GM19397 (cell line): ENCODE results near the gene UBD.

ENCODE experiments used
- ATAC-seq: cut with Tn5 transposase; IDR thresholded peaks from one replicate; pipeline ENCODE4 v1.9.1; 2021; ENCODE audit warnings: mild to moderate bottlenecking, moderate library complexity; ENCODE audit not compliant: unreplicated experiment

Gene UBD

GRCh38 chr6:29559524-29560287, at the start of gene UBD:
UBD (minus strand) TSS chr6:29559732; CDS start chr6:29559701, 31 bp downstream.
- ATAC-seq = no peak

GRCh38 chr6:29608131-29608530, 48.6 kb upstream of the UBD start:
- no peak for ATAC-seq

GRCh38 chr6:29603930-29604329, 44.4 kb upstream of the UBD start:
- no peak for ATAC-seq

GRCh38 chr6:29603456-29603855, 43.9 kb upstream of the UBD start:
- ATAC-seq = no peak

GRCh38 chr6:29602564-29603361, 43.2 kb upstream of the UBD start:
- no peak for ATAC-seq

- no peak for ATAC-seq
These were observed 38.7 kb upstream of the UBD start for GRCh38 chr6:29598172-29598747.

- ATAC-seq = no peak
These were observed 37.7 kb upstream of the UBD start for GRCh38 chr6:29597184-29597583.

GRCh38 chr6:29596381-29596900, 36.9 kb upstream of the UBD start:
- no peak for ATAC-seq

- no peak for ATAC-seq
These were observed 33.8 kb upstream of the UBD start for GRCh38 chr6:29593199-29593855.

- ATAC-seq = no peak
These were observed 32.1 kb upstream of the UBD start for GRCh38 chr6:29591677-29592076.

- no peak for ATAC-seq
These were observed 30.8 kb upstream of the UBD start for GRCh38 chr6:29590218-29590808.

- ATAC-seq = no peak
These were observed 30.0 kb upstream of the UBD start for GRCh38 chr6:29589423-29590048.

GRCh38 chr6:29584821-29585220, 25.3 kb upstream of the UBD start, which contains the start of gene OR2H2:
OR2H2 (plus strand) TSS chr6:29585121; CDS start chr6:29587945, 2,824 bp downstream.
- no peak for ATAC-seq

GRCh38 chr6:29577544-29577943, 18.0 kb upstream of the UBD start:
- ATAC-seq = no peak

- no peak for ATAC-seq
These were observed 16.5 kb upstream of the UBD start for GRCh38 chr6:29576056-29576455.

GRCh38 chr6:29567991-29568390, 8.5 kb upstream of the UBD start:
- ATAC-seq = no peak

- no peak for ATAC-seq
These were observed 8.0 kb upstream of the UBD start for GRCh38 chr6:29567541-29567940.

- ATAC-seq = no peak
These were observed 7.3 kb upstream of the UBD start for GRCh38 chr6:29566856-29567255.

- ATAC-seq = no peak
These were observed 5.3 kb upstream of the UBD start for GRCh38 chr6:29564875-29565274.

GRCh38 chr6:29563435-29563965, 4.0 kb upstream of the UBD start:
- ATAC-seq = no peak
